Measurements from ENCODE around the gene AMPD3.
"Not testable (repeated sequence)": the region's sequence is repeated elsewhere in the genome, so short reads cannot be mapped to it uniquely, and the experiment has no call there.

The AMPD3 gene

DNA sequence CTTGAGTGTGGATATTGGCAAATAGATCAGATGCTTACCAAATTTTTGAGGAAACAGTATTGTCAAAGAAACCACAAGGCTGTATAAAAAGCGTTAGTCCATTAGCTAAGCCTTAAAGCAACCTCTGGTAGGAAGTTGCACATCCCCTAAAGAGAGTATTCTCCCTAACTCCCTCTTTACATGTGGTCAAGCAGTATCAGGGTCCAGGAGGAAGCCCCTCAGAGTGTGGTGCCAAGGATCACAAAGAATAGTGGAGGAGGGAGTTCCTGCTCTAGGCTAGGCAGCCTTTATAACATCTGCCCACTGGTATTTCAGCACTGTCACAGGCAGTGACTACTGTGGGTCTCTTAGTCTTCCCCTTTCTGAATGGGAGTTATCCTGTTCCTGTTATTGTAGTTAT lies 18.8 kb upstream of the AMPD3 start:
- no peak overlapping the region for H3K27ac ChIP-seq (ENCODE audit: low read depth, low read length)
- H3K4me3 ChIP-seq (ENCODE audit: low read depth in 1 of 2, low read length in 2 of 2): no peak overlapping the region
- no peaks in the 10 kb centered on the region for H3K27me3 ChIP-seq (ENCODE audit: control insufficient read depth in 1 of 2, insufficient read depth in 2 of 2, low read length in 2 of 2)
- no peaks in the 10 kb centered on the region for H3K36me3 ChIP-seq (ENCODE audit: control insufficient read depth in 1 of 2, insufficient read depth in 2 of 2, low read length in 2 of 2)
- H3K9ac ChIP-seq (ENCODE audit: low read depth in 1 of 2, low read length in 2 of 2): no peak overlapping the region
- no peaks in the 10 kb centered on the region for H3K9me3 ChIP-seq (ENCODE audit: control insufficient read depth in 1 of 2, low read length in 2 of 2)
- H3K4me1 ChIP-seq (ENCODE audit: control insufficient read depth in 1 of 2, insufficient read depth in 2 of 2, low read length in 2 of 2): no peaks in the 10 kb centered on the region

DNA sequence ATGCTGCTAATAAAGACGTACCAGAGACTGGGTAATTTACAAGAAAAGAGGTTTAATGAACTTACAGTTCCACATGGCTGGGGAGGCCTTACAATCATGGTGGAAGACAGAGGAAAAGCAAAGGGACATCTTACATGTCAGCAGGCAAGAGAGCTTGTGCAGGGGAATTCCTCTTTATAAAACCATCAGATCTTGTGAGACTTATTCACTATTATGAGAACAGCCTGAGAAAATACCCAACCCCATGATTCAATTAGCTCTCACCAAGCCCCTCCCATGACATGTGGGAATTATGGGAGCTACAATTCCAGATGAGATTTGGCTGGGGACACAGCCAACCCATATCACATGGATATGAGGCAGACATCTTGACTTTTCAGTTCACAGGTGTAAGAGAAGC lies 18.4 kb upstream of the AMPD3 start:
- H3K4me3 ChIP-seq (ENCODE audit: low read depth in 1 of 2, low read length in 2 of 2): not testable (repeated sequence)

DNA sequence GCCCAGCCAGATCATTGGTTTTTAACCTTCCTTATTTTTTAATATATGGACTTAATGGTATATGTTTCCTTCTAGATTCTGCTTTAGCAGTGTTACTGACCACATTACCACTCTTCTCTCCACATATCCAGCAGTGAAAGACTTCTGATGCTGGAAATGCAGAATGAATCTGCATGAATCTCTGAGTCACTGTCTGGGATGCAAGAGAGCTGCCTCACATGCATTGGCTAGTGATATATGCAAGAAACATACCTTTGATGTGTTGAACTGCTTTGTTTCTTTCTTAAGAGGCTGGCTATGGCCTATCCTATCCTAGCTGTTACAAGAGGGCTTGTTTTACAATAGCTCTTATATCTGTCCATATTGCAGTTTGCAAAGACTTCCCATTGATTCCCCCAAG lies 16.6 kb upstream of the AMPD3 start:
- no peaks in the 10 kb centered on the region for H3K9me3 ChIP-seq (ENCODE audit: control insufficient read depth in 1 of 2, low read length in 2 of 2)
- no peak overlapping the region for H3K27ac ChIP-seq (ENCODE audit: low read depth, low read length)
- no peaks in the 10 kb centered on the region for H3K4me1 ChIP-seq (ENCODE audit: control insufficient read depth in 1 of 2, insufficient read depth in 2 of 2, low read length in 2 of 2)
- no peaks in the 10 kb centered on the region for H3K36me3 ChIP-seq (ENCODE audit: control insufficient read depth in 1 of 2, insufficient read depth in 2 of 2, low read length in 2 of 2)
- H3K4me3 ChIP-seq (ENCODE audit: low read depth in 1 of 2, low read length in 2 of 2): no peak overlapping the region
- no peaks in the 10 kb centered on the region for H3K27me3 ChIP-seq (ENCODE audit: control insufficient read depth in 1 of 2, insufficient read depth in 2 of 2, low read length in 2 of 2)
- no peak overlapping the region for H3K9ac ChIP-seq (ENCODE audit: low read depth in 1 of 2, low read length in 2 of 2)

More for the DNA sequence above, 18.4 kb upstream of the AMPD3 start:
- H3K27ac ChIP-seq (ENCODE audit: low read depth, low read length); H3K27me3 ChIP-seq (ENCODE audit: control insufficient read depth in 1 of 2, insufficient read depth in 2 of 2, low read length in 2 of 2); H3K4me1 ChIP-seq (ENCODE audit: control insufficient read depth in 1 of 2, insufficient read depth in 2 of 2, low read length in 2 of 2); H3K9me3 ChIP-seq (ENCODE audit: control insufficient read depth in 1 of 2, low read length in 2 of 2); H3K36me3 ChIP-seq (ENCODE audit: control insufficient read depth in 1 of 2, insufficient read depth in 2 of 2, low read length in 2 of 2); H3K9ac ChIP-seq (ENCODE audit: low read depth in 1 of 2, low read length in 2 of 2): not testable (repeated sequence)

DNA sequence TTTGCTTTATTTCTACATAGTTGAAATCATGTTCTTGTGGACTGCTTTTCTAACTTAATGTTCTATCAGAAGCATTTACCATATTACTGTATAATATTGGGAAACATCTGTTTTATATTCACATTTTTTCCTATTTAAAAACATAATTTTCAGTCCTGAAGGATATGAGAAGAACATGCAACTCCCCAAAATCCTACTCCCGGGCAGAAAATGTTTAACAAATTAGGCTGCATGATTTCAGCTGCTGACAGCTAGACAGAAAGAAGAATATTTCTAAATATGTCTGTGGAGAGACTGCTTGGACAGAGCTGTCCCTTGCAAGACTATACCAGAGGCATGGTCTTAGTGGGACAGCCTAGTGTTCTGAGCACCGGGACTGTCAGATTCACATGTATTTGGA lies 15.7 kb upstream of the AMPD3 start:
- H3K27ac ChIP-seq (ENCODE audit: low read depth, low read length): no peak overlapping the region

DNA sequence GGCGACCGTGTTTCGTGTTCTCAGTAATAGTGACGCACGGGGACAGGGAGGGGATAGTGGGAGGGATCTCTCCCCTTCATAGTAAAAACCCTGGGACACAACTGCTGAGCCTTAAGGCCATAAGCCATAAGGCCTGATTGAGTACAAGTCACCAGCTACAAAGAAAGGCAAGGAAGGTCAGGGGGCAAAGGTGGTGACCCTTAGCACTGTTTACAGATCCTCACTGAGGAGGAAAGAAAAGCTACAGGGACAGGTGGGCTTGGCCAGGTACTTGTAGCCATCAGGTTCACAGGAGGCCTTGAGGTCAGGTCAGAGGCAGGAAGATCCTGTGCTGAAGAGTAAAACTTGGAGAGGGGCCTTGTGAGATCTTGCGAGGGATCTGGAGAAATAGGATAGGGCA lies 15.1 kb upstream of the AMPD3 start:
- Histone ChIP-seq H3K27ac (ENCODE audit: low read depth, low read length) (no peak overlapping the region), H3K9ac (ENCODE audit: low read depth in 1 of 2, low read length in 2 of 2) (no peak overlapping the region), H3K27me3 (ENCODE audit: control insufficient read depth in 1 of 2, insufficient read depth in 2 of 2, low read length in 2 of 2) (no peaks in the 10 kb centered on the region), H3K4me1 (ENCODE audit: control insufficient read depth in 1 of 2, insufficient read depth in 2 of 2, low read length in 2 of 2) (no peaks in the 10 kb centered on the region), H3K36me3 (ENCODE audit: control insufficient read depth in 1 of 2, insufficient read depth in 2 of 2, low read length in 2 of 2) (no peaks in the 10 kb centered on the region), H3K4me3 (ENCODE audit: low read depth in 1 of 2, low read length in 2 of 2) (no peak overlapping the region), H3K9me3 (ENCODE audit: control insufficient read depth in 1 of 2, low read length in 2 of 2) (no peaks in the 10 kb centered on the region)

More for the DNA sequence above, 15.7 kb upstream of the AMPD3 start:
- no peak overlapping the region for H3K4me3 ChIP-seq (ENCODE audit: low read depth in 1 of 2, low read length in 2 of 2)
- no peak overlapping the region for H3K9ac ChIP-seq (ENCODE audit: low read depth in 1 of 2, low read length in 2 of 2)
- no peaks in the 10 kb centered on the region for H3K27me3 ChIP-seq (ENCODE audit: control insufficient read depth in 1 of 2, insufficient read depth in 2 of 2, low read length in 2 of 2)
- no peaks in the 10 kb centered on the region for H3K4me1 ChIP-seq (ENCODE audit: control insufficient read depth in 1 of 2, insufficient read depth in 2 of 2, low read length in 2 of 2)
- H3K9me3 ChIP-seq (ENCODE audit: control insufficient read depth in 1 of 2, low read length in 2 of 2): no peaks in the 10 kb centered on the region
- H3K36me3 ChIP-seq (ENCODE audit: control insufficient read depth in 1 of 2, insufficient read depth in 2 of 2, low read length in 2 of 2): no peaks in the 10 kb centered on the region

DNA sequence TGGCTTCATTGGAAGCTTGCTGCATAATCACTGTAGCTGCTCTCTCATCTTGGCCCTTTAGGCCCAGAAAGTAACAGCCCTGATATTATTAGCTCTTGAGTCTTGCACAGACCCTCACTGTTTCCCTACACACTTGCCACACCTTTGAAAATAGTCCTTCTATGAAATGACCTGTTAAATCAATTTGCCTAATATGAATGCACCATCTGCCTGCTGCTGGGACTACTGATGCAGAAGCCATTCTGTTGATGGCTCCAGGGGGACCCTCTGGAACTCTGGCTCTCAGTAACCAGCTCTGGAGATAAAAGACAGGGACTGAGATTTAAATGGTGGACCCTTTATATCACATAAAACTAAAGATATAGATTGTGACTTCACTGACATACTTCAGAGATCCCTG lies 14.7 kb upstream of the AMPD3 start:
- no peak overlapping the region for H3K27ac ChIP-seq (ENCODE audit: low read depth, low read length)
- no peaks in the 10 kb centered on the region for H3K36me3 ChIP-seq (ENCODE audit: control insufficient read depth in 1 of 2, insufficient read depth in 2 of 2, low read length in 2 of 2)
- H3K9ac ChIP-seq (ENCODE audit: low read depth in 1 of 2, low read length in 2 of 2): no peak overlapping the region
- H3K4me1 ChIP-seq (ENCODE audit: control insufficient read depth in 1 of 2, insufficient read depth in 2 of 2, low read length in 2 of 2): no peaks in the 10 kb centered on the region
- no peak overlapping the region for H3K4me3 ChIP-seq (ENCODE audit: low read depth in 1 of 2, low read length in 2 of 2)
- H3K9me3 ChIP-seq (ENCODE audit: control insufficient read depth in 1 of 2, low read length in 2 of 2): no peaks in the 10 kb centered on the region
- no peaks in the 10 kb centered on the region for H3K27me3 ChIP-seq (ENCODE audit: control insufficient read depth in 1 of 2, insufficient read depth in 2 of 2, low read length in 2 of 2)

GRCh38 chr11:10441091-10441490 lies 14.0 kb upstream of the AMPD3 start:
- no peaks in the 10 kb centered on the region for H3K36me3 ChIP-seq (ENCODE audit: control insufficient read depth in 1 of 2, insufficient read depth in 2 of 2, low read length in 2 of 2)
- no peak overlapping the region for H3K9ac ChIP-seq (ENCODE audit: low read depth in 1 of 2, low read length in 2 of 2)
- H3K4me1 ChIP-seq (ENCODE audit: control insufficient read depth in 1 of 2, insufficient read depth in 2 of 2, low read length in 2 of 2): no peaks in the 10 kb centered on the region
- H3K9me3 ChIP-seq (ENCODE audit: control insufficient read depth in 1 of 2, low read length in 2 of 2): no peaks in the 10 kb centered on the region
- H3K27ac ChIP-seq (ENCODE audit: low read depth, low read length): no peak overlapping the region
- no peak overlapping the region for H3K4me3 ChIP-seq (ENCODE audit: low read depth in 1 of 2, low read length in 2 of 2)
- H3K27me3 ChIP-seq (ENCODE audit: control insufficient read depth in 1 of 2, insufficient read depth in 2 of 2, low read length in 2 of 2): no peaks in the 10 kb centered on the region

DNA sequence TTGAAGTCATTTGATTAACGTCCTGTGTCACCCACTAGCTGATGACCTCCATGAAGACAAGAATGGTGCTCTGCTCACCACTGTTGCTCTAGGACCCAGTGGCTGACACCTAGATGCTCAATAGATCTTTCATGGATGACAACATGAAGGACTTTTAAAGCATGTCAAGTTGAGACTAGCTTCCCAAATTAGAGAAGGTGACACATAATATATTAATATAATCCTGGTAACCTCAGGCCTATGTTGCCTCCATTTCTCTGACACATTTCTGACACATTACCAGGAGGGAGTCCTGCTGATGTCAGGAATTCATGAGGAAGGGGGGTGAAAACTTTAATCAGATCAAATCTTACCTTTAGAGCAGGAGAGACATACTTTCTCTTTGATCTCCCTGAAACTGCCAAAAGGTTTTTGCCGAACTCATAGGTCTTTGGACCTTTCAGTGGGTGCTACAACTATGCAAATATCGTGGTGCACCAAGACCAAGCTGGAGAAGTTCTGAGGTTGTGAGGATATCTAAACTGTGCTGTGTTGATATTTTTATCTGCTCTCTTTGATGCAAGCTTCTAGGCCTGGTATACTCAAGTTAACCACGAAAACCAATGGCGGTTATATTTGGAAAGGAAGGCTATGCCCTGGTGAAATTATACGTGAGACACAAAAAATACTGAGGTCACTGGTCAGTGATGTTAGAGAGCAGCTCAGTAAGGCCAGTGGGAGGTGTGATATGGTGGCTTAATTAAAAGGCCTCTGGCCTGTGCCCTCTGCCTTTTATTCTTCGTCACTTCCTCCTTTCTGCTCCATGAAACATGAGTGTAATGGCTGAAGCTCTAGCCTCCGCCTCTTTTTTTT lies 13.2 kb upstream of the AMPD3 start:
- H3K9me3 ChIP-seq (ENCODE audit: control insufficient read depth in 1 of 2, low read length in 2 of 2): no peaks in the 10 kb centered on the region
- H3K4me1 ChIP-seq (ENCODE audit: control insufficient read depth in 1 of 2, insufficient read depth in 2 of 2, low read length in 2 of 2): no peaks in the 10 kb centered on the region
- H3K9ac ChIP-seq (ENCODE audit: low read depth in 1 of 2, low read length in 2 of 2): no peak overlapping the region
- H3K4me3 ChIP-seq (ENCODE audit: low read depth in 1 of 2, low read length in 2 of 2): no peak overlapping the region
- no peak overlapping the region for H3K27ac ChIP-seq (ENCODE audit: low read depth, low read length)
- H3K27me3 ChIP-seq (ENCODE audit: control insufficient read depth in 1 of 2, insufficient read depth in 2 of 2, low read length in 2 of 2): no peaks in the 10 kb centered on the region
- H3K36me3 ChIP-seq (ENCODE audit: control insufficient read depth in 1 of 2, insufficient read depth in 2 of 2, low read length in 2 of 2): no peaks in the 10 kb centered on the region

- H3K27me3 ChIP-seq (ENCODE audit: control insufficient read depth in 1 of 2, insufficient read depth in 2 of 2, low read length in 2 of 2): no peaks in the 10 kb centered on the region
- no peaks in the 10 kb centered on the region for H3K36me3 ChIP-seq (ENCODE audit: control insufficient read depth in 1 of 2, insufficient read depth in 2 of 2, low read length in 2 of 2)
- H3K9me3 ChIP-seq (ENCODE audit: control insufficient read depth in 1 of 2, low read length in 2 of 2): no peaks in the 10 kb centered on the region
- no peaks in the 10 kb centered on the region for H3K4me1 ChIP-seq (ENCODE audit: control insufficient read depth in 1 of 2, insufficient read depth in 2 of 2, low read length in 2 of 2)
- no peak overlapping the region for H3K4me3 ChIP-seq (ENCODE audit: low read depth in 1 of 2, low read length in 2 of 2)
- no peak overlapping the region for H3K9ac ChIP-seq (ENCODE audit: low read depth in 1 of 2, low read length in 2 of 2)
- no peak overlapping the region for H3K27ac ChIP-seq (ENCODE audit: low read depth, low read length)
Observed at GRCh38 chr11:10443152-10443551, 11.9 kb upstream of the AMPD3 start.

DNA sequence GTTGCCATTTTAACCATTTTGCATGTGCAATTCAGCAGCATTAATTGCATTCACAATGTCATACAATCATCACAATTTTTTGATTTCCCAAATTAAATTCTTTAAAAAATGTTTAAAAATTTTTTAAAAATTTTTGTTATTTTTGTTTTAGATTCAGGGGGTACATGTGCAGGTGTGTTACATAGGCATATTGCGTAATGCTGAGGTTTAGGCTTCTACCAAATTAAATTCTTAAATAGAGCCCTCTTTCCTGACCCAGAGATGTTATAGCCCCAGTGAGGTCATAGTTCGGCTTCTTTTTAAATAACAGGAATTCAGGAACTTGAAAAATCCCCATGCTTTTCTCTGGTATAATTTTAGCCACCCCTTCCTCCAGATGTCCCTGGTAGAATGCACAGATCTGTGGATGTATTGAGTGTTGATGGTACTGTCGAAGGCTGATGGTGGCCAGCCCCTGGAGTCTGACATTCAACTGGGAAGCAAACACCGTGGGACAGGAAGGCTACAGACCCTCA lies 11.3 kb upstream of the AMPD3 start:
- Histone ChIP-seq H3K27me3 (ENCODE audit: control insufficient read depth in 1 of 2, insufficient read depth in 2 of 2, low read length in 2 of 2) (no peaks in the 10 kb centered on the region), H3K36me3 (ENCODE audit: control insufficient read depth in 1 of 2, insufficient read depth in 2 of 2, low read length in 2 of 2) (no peaks in the 10 kb centered on the region), H3K9me3 (ENCODE audit: control insufficient read depth in 1 of 2, low read length in 2 of 2) (no peaks in the 10 kb centered on the region), H3K27ac (ENCODE audit: low read depth, low read length) (no peak overlapping the region), H3K4me1 (ENCODE audit: control insufficient read depth in 1 of 2, insufficient read depth in 2 of 2, low read length in 2 of 2) (no peaks in the 10 kb centered on the region), H3K4me3 (ENCODE audit: low read depth in 1 of 2, low read length in 2 of 2) (no peak overlapping the region), H3K9ac (ENCODE audit: low read depth in 1 of 2, low read length in 2 of 2) (no peak overlapping the region)
